Measurements from ENCODE around the gene PHF24.

- no peak for TF ChIP-seq POLR2A (IDR thresholded peaks at IDR 0.05)
- TF ChIP-seq CTCF (IDR thresholded peaks at IDR 0.05) = no peak
- no peak for TF ChIP-seq POLR2AphosphoS5 (IDR thresholded peaks at IDR 0.05)
- no peak for TF ChIP-seq EP300 (IDR thresholded peaks at IDR 0.05; ENCODE audit: low read depth)
These were observed 1.4 kb downstream of the PHF24 start for GRCh38 chr9:34959461-34959860.
